A172 (cell line): ENCODE results near the gene MIF. TPM values are rescaled to one million over a fixed set of nuclear protein-coding genes. Genes with fewer than 3 reads are reported as not detected.
"Not testable (repeated sequence)": the region's sequence is repeated elsewhere in the genome, so short reads cannot be mapped to it uniquely, and the experiment has no call there.

Source experiments
- DNase-seq: peaks from one replicate; pipeline ENCODE4 v3.0.0-alpha.2; 2015; ENCODE audit warnings: low spot score
- total RNA-seq: library from RNA; depleted of rRNA; stranded (reverse); fragments of >200 nt; shearing (Covaris generic); gene quantifications from 2 replicates; pipeline ENCODE4 v1.2.3, GENCODE V29; 2014

The MIF gene
- total RNA-seq, 1 experiment from 2014 or later = 143 TPM

DNA sequence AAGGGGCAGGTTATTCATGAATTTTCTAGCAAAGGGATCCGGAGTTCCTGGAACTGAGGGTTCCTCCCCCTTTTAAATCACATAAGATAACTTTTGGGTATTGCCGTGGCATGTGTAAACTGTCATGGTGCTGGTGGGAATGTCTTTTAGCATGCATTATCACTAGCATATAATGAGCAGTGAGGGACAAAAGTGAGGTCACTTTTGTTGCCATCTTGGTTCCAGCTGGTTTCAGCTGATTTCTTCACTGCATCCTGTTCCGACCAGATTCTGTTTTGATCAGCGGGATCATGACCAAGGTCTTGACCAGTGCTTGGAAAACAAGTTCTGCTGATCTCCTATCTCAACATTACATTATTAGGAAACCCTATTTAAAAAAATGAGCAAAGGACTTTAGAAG lies 7.4 kb downstream of the MIF start:
- DNase-seq = no peak

DNA sequence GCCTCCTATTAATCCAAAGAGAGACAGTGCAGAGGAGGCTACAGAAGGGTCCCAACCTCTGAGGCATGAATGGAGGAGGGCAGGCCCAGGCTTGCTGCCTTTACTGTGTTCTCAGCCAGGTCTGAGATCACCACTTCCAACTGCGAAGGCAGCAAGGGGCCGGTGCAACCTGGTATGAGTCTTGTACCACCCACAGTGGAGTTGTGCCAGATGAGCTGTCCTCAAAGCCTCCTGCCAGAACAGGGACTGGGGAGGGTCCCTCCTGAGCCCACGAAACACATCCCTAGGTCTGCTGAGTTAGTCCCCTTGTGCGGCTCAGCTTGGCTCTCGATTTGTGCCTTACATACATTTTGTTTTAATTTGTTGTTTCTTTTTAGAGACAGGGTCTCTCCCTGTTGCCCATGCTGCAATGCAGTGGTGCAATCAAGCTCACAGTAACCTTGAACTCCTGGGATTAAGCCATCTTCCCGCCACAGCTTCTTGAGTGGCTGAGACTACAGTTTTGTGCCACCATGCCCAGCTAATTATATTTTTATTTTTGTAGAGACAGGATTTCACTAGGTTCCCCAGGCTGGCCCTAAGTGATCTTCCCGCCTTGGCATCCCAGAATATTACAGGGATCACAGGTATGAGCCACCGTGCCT lies 9.3 kb downstream of the MIF start:
- no peak for DNase-seq

DNA sequence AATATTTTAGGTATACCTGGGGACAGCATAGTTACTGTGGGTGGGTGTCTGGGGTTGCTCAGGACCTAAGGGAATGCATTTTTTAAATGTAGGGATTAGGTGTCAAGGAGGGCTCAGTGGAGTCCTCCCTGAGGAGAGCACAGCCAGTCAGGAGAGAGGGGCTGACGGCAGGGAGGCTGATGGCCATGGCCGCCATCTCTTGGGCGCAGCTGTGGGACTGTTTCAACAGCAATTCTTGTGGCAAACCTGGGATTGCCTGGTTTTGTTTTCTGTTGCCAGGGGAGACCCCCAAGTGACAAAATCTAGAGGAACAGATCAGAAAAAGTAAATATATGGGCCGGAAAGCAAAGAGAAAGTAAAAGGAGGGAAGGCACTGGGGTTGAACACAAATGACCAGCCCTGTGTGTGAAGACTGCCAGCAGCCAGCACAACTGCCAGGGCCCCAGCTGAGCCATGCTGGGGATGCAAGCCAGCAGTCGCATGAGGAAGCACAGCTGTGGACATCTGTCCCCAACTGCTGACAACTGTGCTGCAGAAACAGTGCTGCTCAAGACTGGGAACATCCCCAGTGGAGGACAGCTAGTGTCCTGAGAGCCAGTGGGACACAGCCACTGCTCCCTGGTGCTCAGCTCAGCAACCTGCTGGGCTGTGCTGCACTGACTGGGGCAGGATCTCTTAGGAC lies 10.5 kb downstream of the MIF start:
- DNase-seq = no peak

DNA sequence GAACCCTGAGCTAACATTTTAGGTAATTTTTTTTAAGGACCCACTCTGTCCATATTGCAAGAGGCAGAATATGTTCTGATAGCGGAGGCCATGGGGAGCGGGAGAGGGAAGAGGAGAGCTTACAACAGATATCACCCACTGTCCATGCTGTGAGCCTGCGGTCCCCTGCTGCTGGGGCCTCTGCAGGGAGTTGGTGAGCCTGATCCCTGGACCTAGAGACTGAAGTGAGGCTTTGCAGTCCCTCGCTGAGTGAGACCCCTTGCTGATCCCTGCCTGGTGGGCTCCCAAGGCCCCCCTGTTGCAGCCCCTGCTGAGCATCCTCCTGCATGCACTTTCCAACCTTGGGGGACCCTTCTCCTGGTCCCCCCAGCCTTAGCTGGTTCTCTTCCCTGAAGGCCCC lies 12.5 kb downstream of the MIF start:
- DNase-seq = no peak

DNA sequence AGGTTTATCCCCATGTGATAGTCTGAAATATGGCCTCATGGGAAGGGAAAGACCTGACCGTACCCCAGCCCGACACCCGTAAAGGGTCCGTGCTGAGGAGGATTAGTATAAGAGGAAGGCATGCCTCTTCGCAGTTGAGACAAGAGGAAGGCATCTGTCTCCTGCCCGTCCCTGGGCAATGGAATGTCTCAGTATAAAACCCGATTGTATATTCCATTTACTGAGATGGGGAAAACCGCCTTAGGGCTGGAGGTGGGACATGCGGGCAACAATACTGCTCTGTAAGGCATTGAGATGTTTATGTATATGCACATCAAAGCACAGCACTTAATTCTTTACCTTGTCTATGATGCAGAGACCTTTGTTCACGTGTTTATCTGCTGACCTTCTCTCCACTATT lies 13.2 kb downstream of the MIF start:
- not testable (repeated sequence) for DNase-seq

DNA sequence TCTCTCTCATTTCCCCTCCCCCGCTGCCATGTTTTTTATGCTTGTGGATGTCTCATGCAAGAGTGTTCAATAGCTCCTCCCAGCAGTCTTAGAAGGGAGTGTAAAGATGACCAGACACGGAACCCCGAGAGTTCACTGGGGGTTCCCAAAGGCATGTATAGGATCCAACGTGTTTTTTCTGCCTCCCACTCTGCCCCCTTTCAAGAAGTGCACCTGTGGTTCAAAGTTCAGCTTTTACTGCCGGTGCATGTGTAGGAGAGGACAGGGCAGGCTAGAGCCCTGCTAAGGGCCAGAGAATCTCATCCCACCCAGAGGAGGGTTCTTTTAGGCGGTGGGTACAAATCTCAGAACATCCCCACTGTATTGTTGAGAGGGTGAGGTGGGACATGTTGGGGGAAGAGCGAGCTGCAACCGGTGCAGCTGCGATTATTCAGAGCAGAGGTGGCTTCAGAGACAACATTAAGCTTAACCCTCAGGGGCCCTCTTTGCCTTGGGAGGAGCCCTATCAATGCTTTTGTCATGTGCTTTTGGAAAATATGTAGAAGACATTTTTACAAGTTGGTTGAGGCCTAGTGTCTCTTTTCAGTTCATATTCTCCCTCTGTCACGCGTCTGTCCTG lies 14.5 kb downstream of the MIF start:
- no peak for DNase-seq

DNA sequence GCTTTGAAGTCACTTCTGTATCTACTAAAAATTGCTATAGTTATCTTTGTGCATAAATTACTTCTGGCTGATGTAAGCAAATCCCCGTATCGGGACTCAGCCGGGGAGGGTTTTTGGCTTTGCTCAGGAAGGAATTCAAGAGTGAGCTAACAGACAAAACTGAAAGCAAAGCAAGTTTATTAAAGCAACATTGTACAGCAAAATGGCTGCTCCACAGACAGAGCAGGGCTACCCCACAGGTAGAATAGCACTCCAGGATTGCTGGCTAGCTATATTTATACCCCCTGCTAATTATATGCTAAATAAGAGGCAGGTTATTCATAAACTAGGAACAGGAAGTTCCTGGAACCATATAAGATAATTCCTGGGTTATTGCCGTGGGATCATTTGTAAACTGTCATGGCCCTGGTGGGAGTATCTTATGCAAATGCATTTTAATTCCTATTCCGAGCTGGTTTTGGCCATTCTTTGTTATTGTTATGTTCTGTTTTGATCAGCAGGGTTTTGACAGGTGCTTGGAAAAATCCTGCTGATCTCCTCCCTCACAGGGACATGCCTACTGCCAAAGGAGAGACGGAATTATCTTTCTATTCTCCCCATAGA lies 15.2 kb downstream of the MIF start:
- no peak for DNase-seq

DNA sequence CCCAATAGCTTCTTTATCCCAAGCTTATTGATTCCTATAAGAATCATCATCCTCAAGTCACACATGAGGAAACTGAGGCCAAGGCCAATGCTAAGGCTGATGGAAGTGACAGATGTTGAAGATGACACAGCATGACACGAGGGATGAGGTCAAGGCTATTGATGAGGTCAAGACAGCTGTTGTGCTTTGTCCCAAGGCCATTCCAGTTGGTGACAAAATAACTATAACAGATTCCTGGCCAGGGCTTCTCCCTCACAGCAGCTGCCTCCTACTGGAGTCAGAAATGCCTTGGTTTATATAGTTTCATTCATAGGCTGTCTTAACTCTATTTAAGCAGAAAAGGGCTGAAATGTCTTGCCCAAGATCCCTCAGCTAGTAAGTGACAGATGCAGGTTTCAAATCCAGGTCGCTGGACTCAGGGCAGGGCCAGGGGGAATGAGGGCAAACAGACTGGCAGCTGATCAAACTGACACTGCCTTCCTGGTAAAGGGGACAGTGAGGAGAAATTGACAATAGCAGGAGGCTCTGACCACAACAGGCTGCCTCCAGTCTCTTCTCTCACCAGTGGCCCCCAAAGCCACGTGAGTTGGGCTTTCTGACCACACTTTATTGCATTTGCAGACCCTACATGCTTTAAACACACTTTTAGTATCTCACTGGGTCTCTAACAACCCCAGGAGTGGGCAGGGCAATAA lies 16.5 kb downstream of the MIF start:
- no peak for DNase-seq

DNA sequence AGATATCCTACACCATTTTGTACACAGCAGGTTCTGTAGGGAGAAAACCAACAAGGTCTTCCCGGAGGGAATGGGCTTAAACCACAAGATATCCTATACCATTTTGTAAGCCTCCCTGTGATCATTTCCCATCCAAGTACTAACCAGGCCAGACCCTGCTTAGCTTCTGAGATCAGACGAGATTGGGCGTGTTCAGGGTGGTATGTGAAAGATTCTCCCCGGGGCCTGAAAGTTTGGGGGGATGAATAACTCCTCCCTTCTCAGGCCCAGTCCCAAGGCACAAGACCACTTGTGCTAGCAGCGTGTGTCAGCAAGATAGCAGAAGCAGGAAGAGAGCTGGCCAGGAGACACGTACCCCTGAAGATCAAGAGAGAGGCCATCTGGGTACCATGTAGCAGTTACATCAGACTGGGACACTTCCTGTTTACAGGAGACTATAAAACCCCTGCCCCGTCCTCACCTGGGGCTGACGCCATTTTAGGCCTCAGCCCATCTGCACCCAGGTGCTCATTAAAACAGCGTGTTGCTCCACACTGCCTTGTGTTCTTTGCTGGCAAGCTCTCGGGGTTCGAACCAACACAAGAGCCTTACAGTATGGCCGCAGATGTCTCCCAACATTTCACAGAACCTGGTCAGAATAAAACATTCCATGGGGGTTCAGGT lies 17.3 kb downstream of the MIF start:
- no peak for DNase-seq

DNA sequence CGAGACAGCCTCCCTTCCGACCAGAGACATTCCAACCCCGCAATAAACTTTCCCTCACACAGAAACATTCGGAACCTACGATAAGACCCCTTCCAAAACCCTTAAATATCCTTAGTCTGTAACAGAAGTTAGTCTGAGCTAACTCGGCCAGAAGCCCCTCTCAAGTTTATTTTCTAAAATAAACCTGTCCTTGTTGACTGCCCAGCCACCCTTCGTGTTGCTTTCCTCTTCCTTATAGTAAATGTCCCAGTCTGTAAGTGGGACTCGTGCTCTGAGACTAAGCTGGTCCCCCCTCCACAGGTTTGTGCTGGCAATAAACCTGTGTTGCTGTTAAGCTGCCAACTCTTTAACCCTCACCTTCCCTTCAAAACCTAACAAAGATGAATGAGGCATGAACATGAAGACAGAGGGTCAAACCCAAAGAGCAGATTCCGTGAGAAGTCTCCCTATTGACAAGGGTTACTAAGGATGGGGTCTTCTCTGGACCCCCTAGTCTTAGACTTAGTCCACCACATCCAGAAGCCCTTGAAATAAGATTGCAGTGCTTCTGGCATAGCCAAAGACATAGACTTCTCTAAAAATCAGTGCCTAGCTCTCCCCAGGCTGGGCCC lies 18.2 kb downstream of the MIF start:
- no peak for DNase-seq

DNA sequence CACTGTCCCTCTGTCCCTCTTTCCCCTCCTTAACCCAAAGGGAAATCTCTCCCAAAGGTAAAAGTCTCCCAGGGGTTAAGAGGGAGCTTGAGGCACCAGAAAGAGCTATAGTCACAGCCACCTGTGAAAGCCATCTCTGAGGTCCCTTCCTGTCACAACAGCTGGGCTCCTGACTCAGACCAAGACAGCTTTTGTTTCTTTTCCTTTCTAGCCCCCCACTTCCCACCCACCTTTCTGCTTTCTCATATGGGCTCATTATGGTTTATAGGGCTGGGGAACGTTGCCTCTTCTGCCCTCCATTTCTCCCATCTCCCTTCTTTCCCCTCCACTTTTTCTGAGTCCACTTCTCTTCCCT lies 19.1 kb downstream of the MIF start:
- no peak for DNase-seq

DNA sequence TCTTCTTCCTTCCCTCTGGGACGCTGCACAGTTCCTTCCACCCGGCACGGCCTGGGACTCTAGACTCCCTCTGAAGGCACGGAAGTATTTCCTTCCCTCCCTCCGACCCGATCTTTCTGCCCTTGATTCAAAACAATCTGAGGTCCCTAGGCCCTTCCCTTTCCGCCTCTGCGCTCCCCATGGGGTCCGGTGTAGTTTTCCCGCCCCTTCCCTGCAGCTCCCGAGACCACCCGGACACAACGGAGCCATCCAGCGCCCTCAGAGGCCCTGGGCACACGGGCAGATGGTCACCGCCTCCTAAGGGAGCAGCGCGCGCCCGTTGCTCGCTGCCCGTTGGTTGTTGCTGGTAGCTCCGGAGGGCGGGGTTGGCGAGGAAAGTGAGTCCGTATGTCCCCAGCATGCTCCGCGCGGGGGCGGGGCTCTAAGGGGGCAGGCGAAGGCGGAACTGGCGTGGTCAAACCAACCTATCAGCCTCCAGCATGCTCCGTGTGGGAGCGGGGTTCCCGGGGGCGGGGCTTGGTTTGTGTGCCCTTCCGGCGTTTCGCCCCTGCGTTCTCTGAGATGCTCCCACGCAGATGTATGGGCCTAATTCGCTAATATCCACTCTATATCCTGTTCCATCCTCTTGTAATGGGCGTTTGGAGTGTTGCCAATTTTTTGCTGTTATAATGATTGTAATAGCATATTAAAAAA lies 19.6 kb downstream of the MIF start:
- DNase-seq = peak; percentile 94

DNA sequence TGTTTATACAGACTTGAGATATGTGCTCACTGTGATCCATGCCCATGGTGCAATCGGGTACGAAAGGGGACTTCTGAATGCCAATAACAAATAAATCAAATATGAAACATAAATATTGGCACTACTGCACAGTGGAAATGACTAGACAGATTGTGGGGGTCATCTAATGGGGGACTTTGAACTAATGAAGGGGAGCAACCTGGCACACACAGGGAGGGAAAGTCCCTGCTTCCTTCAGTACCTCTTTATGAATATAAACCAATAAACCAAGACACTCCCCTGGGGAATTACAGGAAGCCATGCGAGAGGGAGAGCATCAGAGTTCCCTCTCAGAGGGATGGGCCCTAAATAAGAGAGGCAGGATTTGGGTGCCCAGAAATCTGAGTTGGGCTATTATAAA lies 21.1 kb downstream of the MIF start:
- no peak for DNase-seq

DNA sequence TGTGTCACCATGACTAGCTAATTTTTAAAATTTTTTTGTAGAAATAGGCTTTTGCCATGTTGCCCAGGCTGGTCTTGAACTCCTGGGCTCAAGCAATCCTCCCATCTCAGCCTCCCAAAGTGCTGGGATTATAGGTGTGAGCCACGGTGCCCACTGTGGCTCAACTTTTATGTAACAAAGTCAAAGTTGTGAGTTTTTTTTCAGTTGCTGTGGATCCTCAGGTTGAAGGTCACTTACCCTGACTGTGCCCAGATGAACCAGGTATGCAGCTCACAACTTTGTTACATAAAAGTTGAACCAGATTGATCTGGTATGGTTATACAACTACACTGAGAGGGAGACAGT lies 26.1 kb downstream of the MIF start:
- DNase-seq = not testable (repeated sequence)

DNA sequence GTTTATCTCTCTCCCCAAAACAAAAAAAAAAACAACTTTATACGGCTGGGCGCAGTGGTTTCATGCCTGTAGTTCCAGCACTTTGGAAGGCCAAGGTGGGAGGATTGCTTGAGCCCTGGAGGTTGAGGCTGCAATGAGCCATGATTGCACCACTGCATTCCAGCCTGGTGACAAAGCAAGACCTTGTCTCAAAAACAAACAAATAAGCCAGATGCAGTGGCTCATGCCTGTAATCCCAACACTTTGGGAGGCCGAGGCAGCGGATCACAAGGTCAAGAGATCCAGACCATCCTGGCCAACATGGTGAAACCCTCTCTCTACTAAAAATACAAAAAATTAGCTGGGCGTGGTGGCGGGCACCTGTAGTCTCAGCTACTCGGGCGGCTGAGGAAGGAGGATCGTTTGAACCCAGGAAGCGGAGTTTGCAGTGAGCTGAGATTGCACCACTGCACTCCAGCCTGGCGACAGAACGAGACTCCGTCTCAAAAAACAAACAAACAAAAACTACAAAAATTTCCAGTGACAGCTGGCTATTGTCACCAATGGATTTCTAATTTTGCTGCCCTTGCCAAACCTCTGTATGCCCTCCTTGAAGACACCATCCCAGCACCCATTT lies 27.5 kb downstream of the MIF start:
- peak; percentile 4 for DNase-seq

DNA sequence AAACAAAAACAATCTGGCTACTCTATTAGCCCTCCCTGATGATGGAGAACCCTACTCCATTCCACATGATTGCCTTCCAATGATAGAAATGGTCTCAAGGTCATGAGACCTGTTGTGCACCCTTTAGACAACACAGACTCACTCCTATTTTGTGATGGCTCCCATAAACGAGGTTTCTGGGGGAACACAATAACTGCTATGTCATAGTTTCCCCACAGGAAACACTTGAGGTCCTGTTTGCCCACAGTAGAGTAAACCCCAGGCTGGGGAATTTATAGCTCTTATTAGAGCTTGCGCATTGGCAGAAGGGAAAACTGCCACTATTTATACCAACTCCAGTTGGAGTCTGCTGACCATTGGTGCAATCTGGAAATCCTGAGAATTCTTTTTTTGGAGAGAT lies 28.7 kb downstream of the MIF start:
- DNase-seq = no peak

DNA sequence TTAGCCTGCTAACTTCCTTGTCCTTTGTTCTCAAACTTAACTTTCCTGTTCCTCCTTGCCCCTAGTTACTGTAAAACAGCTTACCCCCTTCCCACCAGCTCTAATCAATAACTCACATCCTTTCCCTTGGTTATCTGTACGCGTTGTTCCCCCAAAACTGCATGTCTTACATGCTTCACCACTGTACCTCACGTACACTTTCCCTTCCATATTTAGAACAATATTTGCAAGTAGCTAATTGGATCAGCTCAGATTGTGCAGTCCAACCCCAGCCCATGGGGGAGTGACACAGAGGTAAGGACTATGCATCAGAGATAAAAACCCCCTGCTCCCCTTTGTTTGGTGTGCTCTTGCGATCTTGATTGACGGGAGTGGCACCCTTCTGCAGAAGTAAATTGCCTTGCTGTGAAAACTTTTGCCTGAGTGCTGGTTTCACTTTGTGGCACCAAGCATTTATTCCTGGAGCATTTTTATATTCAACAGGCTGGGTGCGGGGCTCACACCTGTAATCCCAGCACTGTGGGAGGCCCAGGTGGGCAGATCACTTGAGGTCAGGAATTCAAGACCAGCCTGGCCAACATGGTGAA lies 30.9 kb downstream of the MIF start:
- no peak for DNase-seq

DNA sequence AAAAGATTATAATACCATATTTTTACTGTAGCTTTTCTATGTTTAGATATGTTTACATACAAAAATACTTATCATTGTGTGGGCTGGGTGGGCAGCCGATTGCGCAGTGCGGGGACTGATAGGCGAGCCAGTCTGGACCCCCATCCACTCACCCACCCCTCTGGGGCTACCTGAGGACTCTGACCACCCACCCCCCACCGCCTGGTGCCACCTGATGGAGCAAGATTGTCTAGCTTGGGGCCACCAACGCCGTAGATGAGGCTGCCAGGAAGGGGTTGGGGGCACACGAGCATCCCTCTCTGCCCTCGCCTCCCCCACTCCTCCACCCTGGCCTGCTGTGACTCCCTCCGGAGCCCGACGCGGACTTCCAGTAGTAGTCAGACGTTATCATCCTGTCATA lies 32.4 kb downstream of the MIF start:
- DNase-seq = no peak

DNA sequence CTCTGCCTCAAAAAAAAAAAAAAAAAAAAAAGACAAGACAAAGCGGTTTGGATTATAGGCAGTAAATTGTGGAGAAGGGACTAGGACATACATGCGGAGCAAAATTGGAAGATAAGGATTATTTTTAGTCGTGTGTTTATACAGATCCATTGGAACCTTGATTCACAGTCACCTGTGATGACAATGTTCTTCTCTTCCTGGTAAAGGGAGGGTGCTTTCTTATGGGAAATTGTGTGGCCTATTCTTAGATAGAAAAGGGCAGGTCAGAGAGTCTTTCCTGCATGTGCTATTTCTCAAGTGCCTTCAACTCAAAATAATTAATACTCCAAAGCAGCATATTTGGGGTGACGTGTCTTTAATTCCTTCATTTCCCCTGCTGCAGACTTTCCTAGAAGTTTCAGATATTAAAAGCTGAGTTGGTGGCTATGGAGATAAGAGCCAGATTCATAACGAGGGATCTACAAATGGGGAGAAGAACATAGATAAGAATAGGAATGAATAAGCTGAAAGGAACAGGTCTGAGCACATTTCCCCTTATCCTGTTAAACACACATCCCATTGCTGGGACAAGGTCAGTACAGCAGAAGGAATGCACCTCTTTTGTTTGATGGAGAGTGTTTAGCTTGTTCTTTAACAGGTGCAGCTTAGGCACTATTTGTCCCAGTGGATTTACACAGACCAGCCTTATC lies 44.3 kb downstream of the MIF start:
- no peak for DNase-seq

DNA sequence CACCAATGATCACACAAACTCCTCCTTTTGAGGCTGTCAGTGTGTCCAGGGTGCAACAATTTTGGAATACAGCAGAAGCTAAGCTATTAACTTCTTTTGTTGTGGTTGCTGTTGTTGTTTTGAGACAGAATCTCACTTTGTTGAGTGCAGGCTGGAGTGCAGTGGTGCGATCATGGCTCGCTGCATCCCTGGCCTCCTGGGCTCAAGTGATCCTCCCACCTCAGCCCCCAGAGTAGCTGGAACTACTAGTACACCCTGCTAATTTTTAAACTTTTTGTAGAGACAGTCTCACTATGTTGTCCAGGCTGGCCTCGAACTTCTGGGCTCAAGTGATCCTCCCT lies 44.8 kb downstream of the MIF start:
- no peak for DNase-seq
